PC-9 (cell line): Measurements from ENCODE around the gene CALD1. TPM values are rescaled to one million over a fixed set of nuclear protein-coding genes. Genes with fewer than 3 reads are reported as not detected.

Experiments used
- BruUV-seq: library from RNA; stranded (reverse); fragments of 400-500 nt; replicated peaks from 2 replicates; lab custom pipeline; 2021; lab: Mats Ljungman, UMichigan
- CTCF ChIA-PET: fragments of 300-600 bp; sonication (Branson Sonifier 250); formaldehyde crosslinking; loops from one replicate; lab custom pipeline; 2022; ENCODE audit warnings: antibody characterized with exemption; lab: Charles Lee
- POLR2A ChIA-PET: fragments of 300-600 bp; sonication (Branson Sonifier 250); formaldehyde crosslinking; loops from one replicate; lab custom pipeline; 2022; ENCODE audit warnings: antibody characterized with exemption; ENCODE audit not compliant: unreplicated experiment; lab: Charles Lee
- DNase-seq, 2 experiments: peaks; one replicate each; pipeline versions ENCODE4 v3.0.0 to v3.0.0-alpha.2; 2015 to 2022; ENCODE audit warnings: mixed read lengths in 1 of 2
- H2AFZ ChIP-seq: fragments of 200-600 bp; sonication (generic); 2 replicates; pipeline ENCODE4 v1.8.1; 2017; ENCODE audit warnings: antibody characterized with exemption
- H3F3A ChIP-seq: fragments of 200-600 bp; sonication (generic); 2 replicates; pipeline ENCODE4 v1.8.1; 2017; ENCODE audit warnings: antibody characterized with exemption, mild to moderate bottlenecking, low read depth; ENCODE audit not compliant: insufficient read depth
- H3K27ac ChIP-seq: fragments of 200-600 bp; sonication (generic); 2 replicates; pipeline ENCODE4 v1.6.1; 2016; ENCODE audit warnings: mixed run types
- H3K27me3 ChIP-seq: fragments of 200-600 bp; sonication (generic); 2 replicates; pipeline ENCODE4 v1.6.1; 2016; ENCODE audit warnings: low read depth, mixed run types; ENCODE audit not compliant: insufficient read depth
- H3K36me3 ChIP-seq: fragments of 200-600 bp; sonication (generic); 2 replicates; pipeline ENCODE4 v1.6.1; 2016; ENCODE audit warnings: low read depth, mixed run types
- H3K4me1 ChIP-seq: fragments of 200-600 bp; sonication (generic); replicated peaks from 2 replicates; pipeline ENCODE4 v1.6.1; 2016; ENCODE audit warnings: mixed run types; ENCODE audit not compliant: insufficient read depth
- H3K4me2 ChIP-seq: fragments of 200-600 bp; sonication (generic); 2 replicates; pipeline ENCODE4 v1.6.1; 2017; ENCODE audit warnings: mixed run types
- H3K4me3 ChIP-seq: fragments of 200-600 bp; sonication (generic); 2 replicates; pipeline ENCODE4 v1.6.1; 2016; ENCODE audit warnings: mixed run types
- H3K79me2 ChIP-seq: fragments of 200-600 bp; sonication (generic); 2 replicates; pipeline ENCODE4 v1.6.1; 2017; ENCODE audit warnings: low read depth, mixed run types
- H3K9me2 ChIP-seq: fragments of 200-600 bp; sonication (generic); 2 replicates; pipeline ENCODE4 v1.8.1; 2017; ENCODE audit warnings: mild to moderate bottlenecking; ENCODE audit not compliant: insufficient read depth
- H3K9me3 ChIP-seq: fragments of 200-600 bp; sonication (generic); 2 replicates; pipeline ENCODE4 v1.8.1; 2016; ENCODE audit warnings: low read depth; ENCODE audit not compliant: insufficient read depth
- H4K20me1 ChIP-seq: fragments of 200-600 bp; sonication (generic); 2 replicates; pipeline ENCODE4 v1.8.1; 2017; ENCODE audit not compliant: insufficient read depth
- CTCF ChIP-seq: fragments of 200-600 bp; sonication (generic); conservative IDR thresholded peaks from 2 replicates; pipeline ENCODE4 v1.6.1; 2017; ENCODE audit warnings: mixed run types, antibody characterized with exemption, mild to moderate bottlenecking, moderate library complexity
- EZH2 ChIP-seq: fragments of 200-600 bp; sonication (generic); IDR thresholded peaks from 2 replicates; pipeline ENCODE4 v1.8.0; 2017; ENCODE audit warnings: antibody characterized with exemption, low read depth
- intact Hi-C: fragments of 100-400 bp; cut with micrococcal nuclease; formaldehyde crosslinking; loops from one replicate; pipeline ENCODE4 v1.10.0; 2022; ENCODE audit not compliant: unreplicated experiment
- total RNA-seq: library from RNA; stranded (reverse); gene quantifications from 2 replicates; pipeline ENCODE4 v1.2.3, GENCODE V29; 2021

CALD1 gene
- total RNA-seq, 1 experiment from 2014 or later, result 84.4 TPM

GRCh38 chr7:135001390-135002165, 222.1 kb downstream of the CALD1 start:
- DNase-seq, result no peak
- Histone ChIP-seq H3K9me3 (no peaks in the 10 kb centered on the region), H3K9me2 (peaks cover 4% of the 10 kb centered on the region), H3K27me3 (no peaks in the 10 kb centered on the region), H2AFZ (no peak overlapping the region), H3K4me3 (no peak overlapping the region), H4K20me1 (no peaks in the 10 kb centered on the region), H3K27ac (no peak overlapping the region), H3F3A (no peaks in the 10 kb centered on the region), H3K4me1 (no peaks in the 10 kb centered on the region), H3K79me2 (no peaks in the 10 kb centered on the region), H3K4me2 (no peak overlapping the region), H3K36me3 (no peaks in the 10 kb centered on the region)
- intact Hi-C loops, result no loop called here
- CTCF ChIA-PET, result no interaction called here
- TF ChIP-seq CTCF (no peak), EZH2 (no peak)
- POLR2A ChIA-PET, result no interaction called here
- BruUV-seq, result no TSS peak

GRCh38 chr7:135012229-135012628, 232.8 kb downstream of the CALD1 start:
- no peak for TF ChIP-seq CTCF
- no peak for TF ChIP-seq EZH2
- Histone ChIP-seq H4K20me1 (no peaks in the 10 kb centered on the region), H3K4me3 (no peak overlapping the region), H3K4me1 (no peaks in the 10 kb centered on the region), H2AFZ (no peak overlapping the region), H3K79me2 (no peaks in the 10 kb centered on the region), H3K27ac (no peak overlapping the region), H3K9me3 (no peaks in the 10 kb centered on the region), H3K9me2 (no peaks in the 10 kb centered on the region; the same call in 1 of the 2 replicates), H3K4me2 (no peak overlapping the region), H3F3A (no peaks in the 10 kb centered on the region), H3K27me3 (no peaks in the 10 kb centered on the region), H3K36me3 (no peaks in the 10 kb centered on the region)
- ChIA-PET CTCF (interaction anchor here (0.6 kb wide), 1 partner anchor 9 kb away, joined by 5 read pairs; no protein-coding TSS in a partner anchor), POLR2A (no interaction called here)
- BruUV-seq, result no TSS peak
- DNase-seq, result no peak
- intact Hi-C loops, result no loop called here

Other genes with a start within 250 kb of the CALD1 start
- gene AKR1B15, start 230.5 kb upstream of the CALD1 start, total RNA-seq, result 3.2 and 3.4 TPM in 2 replicates
- 18.5 and 24.6 TPM in 2 replicates for gene BPGM, start 132.8 kb upstream of the CALD1 start, total RNA-seq
- 3.2 and 4.3 TPM in 2 replicates for gene AGBL3, start 206.9 kb downstream of the CALD1 start, total RNA-seq